ENCODE data around the gene ACSF2.
A peak's percentile ranks its signal among the peaks of the same experiment; 100 is the strongest.

ACSF2 gene

DNA sequence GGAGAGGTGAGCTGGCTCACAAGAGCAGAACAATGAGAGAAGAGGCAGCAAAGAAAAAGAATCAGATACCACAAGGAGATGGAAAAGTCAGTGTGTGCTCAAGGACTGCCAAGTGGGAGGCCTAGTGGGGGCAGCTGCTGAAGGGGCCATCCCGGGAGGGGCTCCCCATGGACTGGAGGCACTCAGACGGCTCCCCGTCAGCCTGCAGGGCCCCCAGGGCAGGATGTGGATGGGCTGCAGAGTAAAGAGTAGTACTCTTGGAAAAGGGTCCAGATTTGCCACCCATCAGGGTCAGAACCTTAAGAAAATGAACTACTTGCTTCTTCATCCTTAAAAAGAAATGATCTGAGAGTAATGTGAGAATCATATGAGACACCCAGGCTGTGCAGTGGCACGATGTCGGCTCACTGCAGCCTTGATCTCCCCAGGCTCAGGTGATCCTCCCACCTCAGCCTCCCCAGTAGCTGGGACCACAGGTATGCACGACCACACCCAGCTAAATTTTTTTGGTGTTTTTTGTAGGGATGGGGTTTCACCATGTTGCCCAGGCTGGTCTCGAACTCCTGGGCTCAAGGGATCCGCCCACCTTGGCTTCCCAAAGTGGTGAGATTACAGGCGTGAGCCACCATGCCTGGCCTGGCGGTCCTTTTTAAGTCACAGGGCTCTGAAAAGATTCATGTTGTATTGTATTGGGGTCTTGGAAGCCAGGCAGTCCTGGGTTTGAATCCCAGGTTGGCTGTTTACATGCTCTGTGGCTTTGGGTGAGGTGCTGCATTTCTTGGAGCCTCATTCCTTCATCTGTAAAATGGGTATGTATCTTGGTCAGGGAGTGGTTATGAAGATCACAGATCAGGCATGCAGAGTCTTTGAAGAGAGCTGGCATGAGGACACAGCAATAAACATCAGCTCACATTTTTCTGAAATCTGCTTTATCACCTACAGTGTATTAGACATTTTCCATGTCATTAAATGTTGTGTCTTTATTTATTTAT is 15.1 kb downstream of the ACSF2 start (continued):
- TF ChIP-seq ESRRG (CRISPR knock-in tag; IDR thresholded peaks at IDR 0.05), result no peak

GRCh38 chr17:50443505-50443974 is 17.5 kb downstream of the ACSF2 start:
- TF ChIP-seq OSR1 (CRISPR knock-in tag; IDR thresholded peaks at IDR 0.05), result no peak
- TF ChIP-seq PATZ1 (CRISPR knock-in tag; IDR thresholded peaks at IDR 0.05; ENCODE audit: borderline replicate concordance), result peak; percentile 61; the same call in 1 of the 2 replicates
- TF ChIP-seq TCF4 (CRISPR knock-in tag; IDR thresholded peaks at IDR 0.05; ENCODE audit: borderline replicate concordance), result no peak
- no peak for TF ChIP-seq ZFP3 (CRISPR knock-in tag; IDR thresholded peaks at IDR 0.05)
- TF ChIP-seq TSHZ2 (CRISPR knock-in tag; IDR thresholded peaks at IDR 0.05), result no peak
- TF ChIP-seq ISL1 (CRISPR knock-in tag; IDR thresholded peaks at IDR 0.05), result peak; percentile 26; the same call in 1 of the 2 replicates
- ATAC-seq, result peak; percentile 68

DNA sequence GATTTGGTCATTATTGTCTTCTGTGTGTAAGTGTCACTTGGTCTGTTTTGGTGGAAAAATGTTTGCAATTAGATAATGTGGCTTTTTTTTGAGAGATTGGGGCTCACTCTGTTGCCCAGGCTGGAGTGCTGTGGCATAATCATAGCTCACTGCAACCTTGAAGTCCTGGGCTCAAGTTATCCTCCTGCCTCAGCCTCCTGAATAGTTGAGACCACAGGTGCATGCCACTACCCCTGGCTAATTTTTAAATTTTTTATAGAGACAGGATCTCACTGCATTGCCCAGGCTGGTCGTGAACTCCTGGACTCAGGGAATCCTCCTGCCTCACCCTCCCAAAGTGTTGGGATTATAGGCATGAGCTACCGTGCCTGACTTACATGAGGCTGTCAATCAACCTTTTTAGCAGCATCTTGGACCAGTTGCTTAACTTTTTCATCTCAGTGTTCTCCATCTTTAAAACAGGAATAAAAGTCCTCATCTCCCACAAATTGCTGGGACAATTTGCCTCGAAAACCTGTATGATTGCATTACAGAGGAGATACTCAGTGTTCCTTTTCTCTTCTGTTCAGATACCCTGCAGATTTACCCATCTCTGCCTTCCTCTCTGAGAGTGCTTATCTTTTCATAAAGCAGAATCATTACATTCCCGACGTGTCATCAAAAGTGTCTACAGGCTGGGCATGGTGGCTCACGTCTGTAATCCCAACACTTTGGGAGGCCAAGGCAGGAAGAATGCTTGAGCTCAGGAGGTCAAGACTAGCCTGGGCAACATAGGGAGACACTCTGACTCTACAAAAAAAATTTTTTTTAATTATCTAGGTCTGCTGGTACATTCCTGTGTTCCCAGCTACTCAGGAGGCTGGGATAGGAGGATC is 19.1 kb downstream of the ACSF2 start:
- no peak for ATAC-seq
- TF ChIP-seq BACH2 (CRISPR knock-in tag; IDR thresholded peaks at IDR 0.05; ENCODE audit: borderline replicate concordance) (no peak), ISL1 (CRISPR knock-in tag; IDR thresholded peaks at IDR 0.05) (no peak), TCF4 (CRISPR knock-in tag; IDR thresholded peaks at IDR 0.05; ENCODE audit: borderline replicate concordance) (no peak), ZNF70 (CRISPR knock-in tag; IDR thresholded peaks at IDR 0.05) (no peak), TSHZ2 (CRISPR knock-in tag; IDR thresholded peaks at IDR 0.05) (no peak), ARNTL (CRISPR knock-in tag; IDR thresholded peaks at IDR 0.05; ENCODE audit: borderline replicate concordance, low read depth) (no peak), POU6F1 (CRISPR knock-in tag; IDR thresholded peaks at IDR 0.05; ENCODE audit: borderline replicate concordance, low read depth) (no peak), ZNF565 (CRISPR knock-in tag; conservative IDR thresholded peaks at IDR 0.05; ENCODE audit: low read depth) (no peak), TOX (CRISPR knock-in tag; IDR thresholded peaks at IDR 0.05; ENCODE audit: borderline replicate concordance) (no peak), ZFP3 (CRISPR knock-in tag; IDR thresholded peaks at IDR 0.05) (no peak), ZFP30 (CRISPR knock-in tag; IDR thresholded peaks at IDR 0.05) (no peak), GLIS3 (CRISPR knock-in tag; IDR thresholded peaks at IDR 0.05) (no peak), PPARA (CRISPR knock-in tag; IDR thresholded peaks at IDR 0.05; ENCODE audit: borderline replicate concordance) (no peak), OSR1 (CRISPR knock-in tag; IDR thresholded peaks at IDR 0.05) (no peak)
- TF ChIP-seq, protein P1, sequence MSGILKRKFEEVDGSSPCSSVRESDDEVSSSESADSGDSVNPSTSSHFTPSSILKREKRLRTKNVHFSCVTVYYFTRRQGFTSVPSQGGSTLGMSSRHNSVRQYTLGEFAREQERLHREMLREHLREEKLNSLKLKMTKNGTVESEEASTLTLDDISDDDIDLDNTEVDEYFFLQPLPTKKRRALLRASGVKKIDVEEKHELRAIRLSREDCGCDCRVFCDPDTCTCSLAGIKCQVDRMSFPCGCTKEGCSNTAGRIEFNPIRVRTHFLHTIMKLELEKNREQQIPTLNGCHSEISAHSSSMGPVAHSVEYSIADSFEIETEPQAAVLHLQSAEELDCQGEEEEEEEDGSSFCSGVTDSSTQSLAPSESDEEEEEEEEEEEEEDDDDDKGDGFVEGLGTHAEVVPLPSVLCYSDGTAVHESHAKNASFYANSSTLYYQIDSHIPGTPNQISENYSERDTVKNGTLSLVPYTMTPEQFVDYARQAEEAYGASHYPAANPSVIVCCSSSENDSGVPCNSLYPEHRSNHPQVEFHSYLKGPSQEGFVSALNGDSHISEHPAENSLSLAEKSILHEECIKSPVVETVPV (CRISPR knock-in tag; IDR thresholded peaks at IDR 0.05), result no peak

Measured in SK-N-SH treated with all-trans-retinoic acid at 6 μM for 48 hours (cell line).